Urinary bladder (tissue), 4 donors: ENCODE results near the gene ANKRD40. TPM values are rescaled to one million over a fixed set of nuclear protein-coding genes. Genes with fewer than 3 reads are reported as not detected.

Experiments
- DNase-seq: peaks from one replicate; pipeline ENCODE4 v3.0.0-alpha.2; 2015; ENCODE audit errors: extremely low spot score
- H3K27ac ChIP-seq: one replicate; pipeline ENCODE4 v1.5.1; 2013; ENCODE audit warnings: low read depth, mild to moderate bottlenecking, moderate library complexity
- H3K36me3 ChIP-seq: one replicate; pipeline ENCODE4 v1.6.1; 2013; ENCODE audit warnings: mild to moderate bottlenecking, moderate library complexity; ENCODE audit not compliant: insufficient read depth
- H3K4me1 ChIP-seq: one replicate; pipeline ENCODE4 v1.6.1; 2013; ENCODE audit warnings: mild to moderate bottlenecking, moderate library complexity; ENCODE audit not compliant: insufficient read depth
- H3K4me3 ChIP-seq: one replicate; pipeline ENCODE4 v1.5.1; 2013; ENCODE audit warnings: low read depth, low read length
- WGBS: extraction: QIAGEN DNeasy Blood & Tissue Kit; methylation state at CpG from one replicate; pipeline ENCODE4 v1.1.7; 2013; 5-methylcytosine and 5-hydroxymethylcytosine counted together
- polyA plus RNA-seq: library from polyadenylated mRNA; stranded (reverse); fragments of 200-250 nt; gene quantifications from one replicate; pipeline ENCODE4 v1.2.3, GENCODE V29; 2013
- total RNA-seq: library from RNA; depleted of rRNA; stranded (reverse); fragments of >200 nt; gene quantifications from one replicate; pipeline ENCODE4 v1.2.3, GENCODE V29; 2014
- donor health status: healthy with polysubstance abuse.
- donor health status: healthy.

ANKRD40 gene
- total and polyA plus RNA-seq, 2 donors, result 34.0 to 37.6 TPM

GRCh38 chr17:50663812-50664374 is 43.8 kb downstream of the ANKRD40 start:
- no peaks in the 10 kb centered on the region for H3K4me1 ChIP-seq
- no peaks in the 10 kb centered on the region for H3K36me3 ChIP-seq
- no peak for DNase-seq
- WGBS, result 90% methylated on average over 10 of the region's 10 CpGs
- no peak overlapping the region for H3K4me3 ChIP-seq
- H3K27ac ChIP-seq, result no peak overlapping the region

GRCh38 chr17:50662632-50663225 is 45.0 kb downstream of the ANKRD40 start:
- no peak for DNase-seq
- no peaks in the 10 kb centered on the region for H3K36me3 ChIP-seq
- H3K27ac ChIP-seq, result no peak overlapping the region
- 95% methylated on average over 9 of the region's 9 CpGs for WGBS
- no peaks in the 10 kb centered on the region for H3K4me1 ChIP-seq
- H3K4me3 ChIP-seq, result no peak overlapping the region

GRCh38 chr17:50661795-50662391 is 45.8 kb downstream of the ANKRD40 start:
- DNase-seq, result no peak
- Histone ChIP-seq H3K36me3 (no peaks in the 10 kb centered on the region), H3K27ac (no peak overlapping the region), H3K4me3 (no peak overlapping the region), H3K4me1 (no peaks in the 10 kb centered on the region)
- WGBS, result 63% methylated on average over 9 of the region's 9 CpGs

- DNase-seq, result no peak
- WGBS, result 93% methylated on average over 5 of the region's 5 CpGs
- Histone ChIP-seq H3K4me1 (no peaks in the 10 kb centered on the region), H3K4me3 (no peak overlapping the region), H3K27ac (peak overlapping the region; percentile 40), H3K36me3 (no peaks in the 10 kb centered on the region)
These were observed 46.4 kb downstream of the ANKRD40 start for GRCh38 chr17:50661348-50661747.

- Histone ChIP-seq H3K27ac (peak overlapping the region; percentile 40), H3K4me3 (no peak overlapping the region), H3K4me1 (no peaks in the 10 kb centered on the region), H3K36me3 (no peaks in the 10 kb centered on the region)
- 87% methylated on average over 10 of the region's 10 CpGs for WGBS
- DNase-seq, result no peak
These were observed 46.8 kb downstream of the ANKRD40 start for GRCh38 chr17:50660887-50661345.

- no peak overlapping the region for H3K4me3 ChIP-seq
- H3K4me1 ChIP-seq, result no peaks in the 10 kb centered on the region
- H3K36me3 ChIP-seq, result no peaks in the 10 kb centered on the region
- 58% methylated on average over 11 of the region's 11 CpGs for WGBS
- DNase-seq, result no peak
- H3K27ac ChIP-seq, result peak overlapping the region; percentile 40
These were observed 47.5 kb downstream of the ANKRD40 start for GRCh38 chr17:50660042-50660886.

GRCh38 chr17:50659179-50659578 is 48.5 kb downstream of the ANKRD40 start:
- 77% methylated on average over 10 of the region's 10 CpGs for WGBS
- no peak for DNase-seq
- Histone ChIP-seq H3K36me3 (no peaks in the 10 kb centered on the region), H3K4me1 (no peaks in the 10 kb centered on the region), H3K4me3 (no peak overlapping the region), H3K27ac (no peak overlapping the region)

- DNase-seq, result no peak
- WGBS, result 56% methylated on average over 6 of the region's 6 CpGs
These were observed 49.1 kb downstream of the ANKRD40 start for GRCh38 chr17:50658616-50659015.

GRCh38 chr17:50657627-50658026 is 50.1 kb downstream of the ANKRD40 start:
- no peaks in the 10 kb centered on the region for H3K36me3 ChIP-seq
- 95% methylated on average over 7 of the region's 7 CpGs for WGBS
- H3K4me3 ChIP-seq, result no peak overlapping the region
- no peaks in the 10 kb centered on the region for H3K4me1 ChIP-seq
- DNase-seq, result no peak
- H3K27ac ChIP-seq, result no peak overlapping the region

More at GRCh38 chr17:50658616-50659015, 49.1 kb downstream of the ANKRD40 start:
- Histone ChIP-seq H3K4me3 (no peak overlapping the region), H3K4me1 (no peaks in the 10 kb centered on the region), H3K27ac (no peak overlapping the region), H3K36me3 (no peaks in the 10 kb centered on the region)

- no peak for DNase-seq
- 93% methylated on average over 7 of the region's 7 CpGs for WGBS
- no peak overlapping the region for H3K4me3 ChIP-seq
- H3K27ac ChIP-seq, result no peak overlapping the region
- H3K4me1 ChIP-seq, result no peaks in the 10 kb centered on the region
- H3K36me3 ChIP-seq, result no peaks in the 10 kb centered on the region
These were observed 50.7 kb downstream of the ANKRD40 start for GRCh38 chr17:50657054-50657453.

- DNase-seq, result no peak
- H3K27ac ChIP-seq, result no peak overlapping the region
- no peak overlapping the region for H3K4me3 ChIP-seq
- no peaks in the 10 kb centered on the region for H3K4me1 ChIP-seq
- H3K36me3 ChIP-seq, result no peaks in the 10 kb centered on the region
- 98% methylated on average over 5 of the region's 5 CpGs for WGBS
These were observed 51.2 kb downstream of the ANKRD40 start for GRCh38 chr17:50656509-50656908.

- Histone ChIP-seq H3K4me1 (no peaks in the 10 kb centered on the region), H3K36me3 (no peaks in the 10 kb centered on the region), H3K27ac (no peak overlapping the region), H3K4me3 (no peak overlapping the region)
- DNase-seq, result no peak
- 85% methylated on average over 3 of the region's 3 CpGs for WGBS
These were observed 54.0 kb downstream of the ANKRD40 start for GRCh38 chr17:50653738-50654137.

GRCh38 chr17:50651661-50652060 is 56.1 kb downstream of the ANKRD40 start:
- Histone ChIP-seq H3K27ac (no peak overlapping the region), H3K4me1 (no peaks in the 10 kb centered on the region), H3K4me3 (no peak overlapping the region), H3K36me3 (no peaks in the 10 kb centered on the region)
- no peak for DNase-seq
- WGBS, result 92% methylated on average over 2 of the region's 2 CpGs
